Erythroblast (primary cell): ENCODE measurements around the gene SIX3.
A peak's percentile ranks its signal among the peaks of the same experiment; 100 is the strongest.

ENCODE experiments used
- DNase-seq, 2 experiments: peaks; one replicate each; lab custom pipeline; 2025; lab: John Stamatoyannopoulos, UW
- GATA1 ChIP-seq: IDR thresholded peaks from 2 replicates; pipeline ENCODE4 v1.6.1; 2011; ENCODE audit warnings: low read depth, mild to moderate bottlenecking, control low read depth, low read length, moderate library complexity
- POLR2A ChIP-seq: IDR thresholded peaks from 2 replicates; pipeline ENCODE4 v1.6.1; 2011; ENCODE audit warnings: mild to moderate bottlenecking, low read length

SIX3 gene

DNA sequence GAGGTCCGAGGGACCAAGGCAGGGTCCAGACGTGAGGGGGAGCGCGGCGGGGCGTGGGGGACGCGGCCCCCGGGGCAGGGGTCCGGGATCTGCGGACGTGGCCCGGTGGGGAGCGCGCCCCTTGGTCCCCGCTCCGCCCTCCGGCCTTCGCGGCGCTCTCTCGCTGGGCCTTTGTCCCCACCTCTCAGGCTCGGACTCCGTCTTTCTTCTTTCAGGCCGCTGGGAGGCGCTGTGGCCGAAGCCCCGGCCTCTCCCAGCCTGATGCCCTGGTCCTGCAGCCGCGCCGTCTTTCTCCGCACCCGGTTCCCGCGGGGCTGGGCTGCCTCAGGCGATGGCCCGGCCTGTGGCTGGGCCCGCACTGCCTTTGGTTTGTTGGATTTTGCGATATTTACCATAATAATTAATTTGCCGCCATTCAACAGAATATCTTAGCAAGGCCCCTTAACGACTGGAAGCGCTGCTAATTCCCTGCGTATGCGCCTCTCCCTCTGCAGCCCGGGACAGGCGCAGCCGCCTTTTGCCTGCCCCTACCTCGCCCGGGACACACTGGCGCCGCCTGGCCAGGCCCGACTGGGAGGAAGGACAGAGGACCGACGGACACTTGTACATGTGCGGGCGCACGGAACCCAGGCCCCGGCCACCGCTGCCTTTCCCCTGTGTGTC lies 10.8 kb downstream of the SIX3 start:
- TF ChIP-seq POLR2A (no peak), GATA1 (no peak)
- peak; percentile 67 for DNase-seq

GRCh38 chr2:44952806-44953498 lies 11.4 kb downstream of the SIX3 start:
- DNase-seq, result no peak
- TF ChIP-seq POLR2A (no peak), GATA1 (no peak)

- no peak for TF ChIP-seq POLR2A
- TF ChIP-seq GATA1, result no peak
- no peak for DNase-seq
These were observed 12.0 kb downstream of the SIX3 start for GRCh38 chr2:44953499-44953883.

DNA sequence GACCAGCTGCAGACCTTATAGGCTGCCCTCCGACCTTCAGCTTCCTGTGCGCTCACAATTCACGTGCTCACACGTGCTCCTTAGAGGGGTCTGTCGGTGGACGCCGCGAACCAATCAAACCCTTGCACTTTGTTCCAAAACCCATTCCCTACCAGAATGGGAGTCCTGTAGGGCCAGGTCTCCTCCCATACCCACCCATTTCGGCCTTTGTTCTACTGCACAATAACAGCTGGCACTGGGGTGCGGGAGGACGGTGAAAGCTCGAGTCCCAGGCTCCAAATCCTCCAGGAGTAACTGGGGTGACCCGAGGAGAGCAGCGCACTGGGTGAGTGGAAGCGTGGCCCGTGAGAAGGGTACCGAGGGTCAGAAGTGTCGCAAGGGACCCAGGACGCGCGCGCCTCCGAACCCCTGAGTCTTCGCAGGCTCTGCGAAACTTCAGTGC lies 13.0 kb downstream of the SIX3 start:
- no peak for DNase-seq
- TF ChIP-seq GATA1 (no peak), POLR2A (no peak)

GRCh38 chr2:44954889-44955592 lies 13.5 kb downstream of the SIX3 start:
- no peak for DNase-seq
- TF ChIP-seq POLR2A, result no peak
- no peak for TF ChIP-seq GATA1

DNA sequence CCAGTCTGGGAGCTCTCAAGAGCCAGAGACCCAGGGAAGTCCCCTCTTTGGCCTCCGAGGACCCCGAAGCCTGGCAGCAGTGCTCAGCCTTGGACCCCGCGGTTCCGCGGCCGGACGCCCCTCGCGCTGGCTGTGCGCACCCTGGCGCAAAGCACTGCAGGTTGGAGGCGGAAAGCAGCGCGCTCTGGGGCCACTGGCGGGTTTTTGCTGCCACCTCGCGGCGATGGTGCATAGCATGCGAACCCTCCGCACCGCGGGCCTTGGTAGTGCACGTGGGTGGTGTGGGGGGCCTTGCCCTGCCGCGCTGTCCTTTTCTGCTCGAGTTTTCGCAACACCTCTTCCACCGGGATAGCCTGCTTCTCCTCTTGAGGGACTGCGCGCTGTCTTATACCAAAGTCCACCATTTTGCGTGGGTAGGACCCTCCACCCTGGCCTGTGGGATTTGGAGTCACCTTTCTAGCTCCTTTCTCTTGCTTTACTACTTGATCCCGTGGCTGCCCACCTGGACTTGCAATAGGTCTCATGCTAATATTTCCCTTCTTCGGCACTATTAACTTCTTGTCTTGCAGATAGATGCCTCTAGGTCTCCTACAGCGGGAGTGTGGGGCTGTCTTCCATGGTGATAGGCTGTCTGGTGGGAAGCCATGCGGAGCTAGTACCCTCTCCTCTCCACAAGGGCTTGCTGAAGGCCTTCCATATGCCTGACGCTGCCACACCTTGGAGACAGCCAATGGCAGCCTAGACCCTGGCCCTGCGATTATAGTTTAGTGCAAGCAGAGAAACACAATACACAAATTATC lies 14.3 kb downstream of the SIX3 start:
- TF ChIP-seq GATA1, result no peak
- no peak for TF ChIP-seq POLR2A
- DNase-seq, result peak; percentile 65 to 75

DNA sequence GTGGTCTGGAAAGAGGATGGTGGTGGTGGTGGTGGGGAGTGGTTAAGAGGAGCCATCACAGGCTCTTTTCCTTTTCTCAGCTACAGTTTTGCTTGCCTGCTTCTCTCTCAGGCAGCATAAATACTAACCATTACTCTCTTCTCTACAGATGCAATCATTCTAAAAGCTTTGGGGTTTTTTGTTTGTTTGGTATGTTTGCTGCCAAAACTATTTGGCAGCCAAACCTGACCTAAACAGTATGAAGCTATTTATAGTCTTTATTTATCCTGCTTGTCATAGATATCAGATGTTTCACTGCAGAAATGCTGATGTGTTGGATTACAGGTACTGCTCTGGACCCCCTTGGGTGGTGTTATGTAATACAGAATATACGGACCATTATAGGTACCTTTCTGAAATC lies 15.3 kb downstream of the SIX3 start:
- DNase-seq, result no peak
- TF ChIP-seq POLR2A (no peak), GATA1 (no peak)

GRCh38 chr2:44957656-44958327 lies 16.3 kb downstream of the SIX3 start:
- DNase-seq, result no peak
- no peak for TF ChIP-seq POLR2A
- TF ChIP-seq GATA1, result no peak

DNA sequence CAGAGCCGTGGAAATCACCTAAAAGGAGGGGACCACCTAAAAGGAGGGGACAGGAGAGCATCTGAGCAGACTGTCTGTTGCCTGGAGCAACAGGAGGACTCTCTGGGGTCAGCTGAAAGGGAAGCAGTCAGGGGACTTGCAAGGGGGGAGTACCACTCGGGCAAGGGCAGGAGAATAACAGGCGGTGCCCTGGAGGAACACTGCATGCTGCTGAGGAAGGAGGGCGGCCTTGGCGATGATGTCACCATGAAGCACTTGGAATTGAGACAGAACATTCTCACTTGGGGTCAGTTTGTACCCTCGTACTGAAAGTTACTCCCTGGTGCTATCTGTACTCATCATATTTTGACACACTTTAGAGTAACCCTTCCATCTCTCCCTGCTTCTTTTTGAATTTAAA lies 18.4 kb downstream of the SIX3 start:
- no peak for DNase-seq
- TF ChIP-seq POLR2A (no peak), GATA1 (no peak)

- TF ChIP-seq GATA1 (no peak), POLR2A (no peak)
- DNase-seq, result no peak
These were observed 19.4 kb downstream of the SIX3 start for GRCh38 chr2:44960871-44961270.

DNA sequence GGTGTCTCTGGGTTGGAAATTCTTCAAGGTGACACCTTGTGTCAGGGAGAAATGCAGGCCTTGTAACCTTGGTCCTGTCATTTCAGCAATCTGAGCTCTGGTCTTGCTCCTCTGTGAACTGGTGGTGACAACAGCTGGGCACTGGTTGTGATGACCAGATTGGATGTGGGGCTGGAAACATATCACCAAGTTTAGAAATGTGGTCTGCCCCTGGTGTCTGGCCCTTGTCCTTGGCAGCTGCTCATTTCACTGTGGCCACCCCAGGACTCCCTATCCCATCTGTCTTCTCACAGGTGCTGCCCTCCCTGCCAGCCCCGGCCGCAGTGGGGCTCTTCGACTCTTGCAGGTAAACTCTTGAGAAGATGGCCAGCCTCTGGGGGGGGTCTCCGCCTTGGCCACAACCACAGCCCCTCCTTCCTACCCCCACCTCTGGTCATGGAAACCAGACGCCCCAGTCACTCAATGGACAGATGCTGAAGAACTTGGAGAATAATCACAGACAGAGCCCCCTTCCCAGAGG lies 20.7 kb downstream of the SIX3 start:
- no peak for TF ChIP-seq POLR2A
- DNase-seq, result no peak

DNA sequence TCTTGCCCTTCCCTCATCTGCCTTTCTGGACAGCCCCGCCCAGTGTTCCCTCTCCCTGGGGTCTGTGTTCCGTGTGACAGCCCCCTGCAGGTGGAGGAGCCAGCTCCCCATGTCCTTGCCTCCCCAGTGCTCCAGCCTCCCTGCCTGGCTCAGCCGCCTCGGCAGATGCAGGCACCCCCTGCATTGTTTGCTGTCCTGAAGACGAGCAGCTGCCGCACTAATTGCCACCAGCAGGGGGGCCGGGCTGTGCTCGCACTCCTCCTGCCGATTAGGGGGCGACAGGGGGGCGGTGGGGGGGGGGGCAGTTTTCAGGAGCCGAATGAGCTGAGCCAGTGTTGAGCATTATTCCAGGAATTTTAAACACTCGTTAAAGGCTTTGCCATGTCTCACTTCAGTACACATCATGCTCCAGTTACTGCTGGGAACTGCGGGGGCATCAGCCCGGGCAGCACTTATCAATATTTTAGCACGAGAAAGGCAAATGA lies 23.3 kb downstream of the SIX3 start:
- no peak for DNase-seq
- TF ChIP-seq POLR2A (no peak), GATA1 (no peak)

DNA sequence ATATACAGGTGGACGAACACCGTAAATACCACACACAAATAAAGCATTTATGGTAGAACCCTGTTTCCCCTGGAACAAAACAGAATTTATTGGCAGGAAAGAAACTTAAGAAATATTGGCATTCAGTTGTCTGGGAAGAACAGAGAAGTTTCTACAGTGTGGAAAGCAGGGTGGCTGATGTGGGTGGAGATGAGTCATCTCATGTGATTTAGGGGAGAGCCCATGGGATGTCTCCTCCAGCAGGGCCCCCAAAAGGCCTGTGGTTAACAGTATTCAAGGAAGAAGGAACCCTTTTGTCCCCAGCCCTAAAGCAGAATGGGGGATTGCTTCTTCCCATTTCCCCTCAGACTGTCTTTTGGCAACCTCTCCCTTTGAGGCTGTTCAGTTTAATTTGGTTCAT lies 24.2 kb downstream of the SIX3 start:
- TF ChIP-seq POLR2A, result no peak
- no peak for TF ChIP-seq GATA1
- DNase-seq, result no peak
